GM21529 (cell line): ENCODE results near the gene HS3ST4.

Source experiments
- ATAC-seq: cut with Tn5 transposase; IDR thresholded peaks from one replicate; pipeline ENCODE4 v1.9.1; 2021; ENCODE audit not compliant: unreplicated experiment

The HS3ST4 gene

GRCh38 chr16:25691519-25692091 lies at the start of gene HS3ST4:
TSS of gene HS3ST4 (plus strand) at chr16:25691959.
- ATAC-seq, result no peak

GRCh38 chr16:25643633-25644032 lies 48.1 kb upstream of the HS3ST4 start:
- ATAC-seq, result no peak

GRCh38 chr16:25656639-25657038 lies 35.1 kb upstream of the HS3ST4 start:
- no peak for ATAC-seq

DNA sequence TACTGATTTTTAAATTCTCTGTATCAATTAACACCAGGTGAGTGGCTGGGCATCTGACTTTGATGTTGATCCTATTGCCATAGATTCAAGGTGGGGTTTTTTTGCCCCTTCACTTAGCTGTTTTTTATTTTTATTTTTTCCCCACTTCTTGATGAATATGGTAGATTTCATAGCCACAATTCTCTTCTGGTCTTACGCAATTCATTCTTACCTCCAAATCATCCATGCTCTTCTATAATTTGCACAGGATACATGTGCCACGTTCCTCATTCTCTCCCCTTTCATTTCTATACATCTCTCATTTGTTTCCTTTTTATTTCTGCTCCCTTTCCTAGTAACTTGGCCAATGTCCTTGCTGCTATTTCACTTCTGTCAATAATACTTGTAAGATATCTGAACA lies 14.9 kb upstream of the HS3ST4 start:
- ATAC-seq, result no peak

GRCh38 chr16:25679511-25679910 lies 12.2 kb upstream of the HS3ST4 start:
- no peak for ATAC-seq

- no peak for ATAC-seq
These were observed 2.5 kb upstream of the HS3ST4 start for GRCh38 chr16:25689137-25689836.

DNA sequence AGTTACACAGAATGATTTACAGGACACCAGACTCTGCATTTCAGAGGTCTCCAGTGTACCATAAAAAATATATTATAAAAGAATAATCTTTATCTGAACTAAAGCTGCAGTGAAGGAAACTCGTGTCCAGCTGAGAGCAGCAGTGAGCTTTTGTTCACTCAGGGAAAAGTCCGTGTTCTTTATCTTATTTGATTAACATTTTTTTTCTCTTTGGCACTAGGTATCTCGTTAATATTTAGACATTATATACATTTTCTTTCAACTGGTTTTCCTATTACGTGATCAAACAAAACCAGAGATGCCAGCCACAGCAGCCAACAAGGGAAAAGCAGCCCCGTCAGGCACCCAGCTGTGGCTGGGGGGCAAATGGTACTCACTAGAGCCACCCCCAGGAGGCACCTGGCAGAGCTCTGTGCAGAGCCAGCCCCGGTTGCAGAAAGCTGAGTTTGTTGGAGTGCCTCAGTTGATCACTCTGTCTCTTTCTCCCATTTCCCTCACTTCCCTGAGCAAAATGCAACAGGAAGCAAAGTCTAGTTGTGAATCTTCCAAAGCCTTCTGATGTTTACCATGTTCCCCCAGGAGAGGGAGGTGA lies 1.1 kb upstream of the HS3ST4 start:
- no peak for ATAC-seq

DNA sequence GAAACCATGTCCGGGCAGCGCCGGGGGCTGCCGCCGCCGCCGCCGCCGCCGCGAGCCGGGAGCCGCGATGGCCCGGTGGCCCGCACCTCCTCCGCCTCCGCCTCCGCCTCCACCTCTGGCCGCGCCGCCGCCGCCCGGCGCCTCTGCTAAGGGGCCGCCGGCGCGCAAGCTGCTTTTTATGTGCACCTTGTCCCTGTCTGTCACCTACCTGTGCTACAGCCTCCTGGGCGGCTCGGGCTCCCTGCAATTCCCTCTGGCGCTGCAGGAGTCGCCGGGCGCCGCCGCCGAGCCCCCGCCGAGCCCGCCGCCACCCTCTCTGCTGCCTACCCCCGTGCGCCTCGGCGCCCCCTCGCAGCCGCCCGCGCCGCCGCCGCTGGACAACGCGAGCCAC lies 587 bp downstream of the HS3ST4 start:
- ATAC-seq, result no peak

GRCh38 chr16:25692742-25693508 lies 1.2 kb downstream of the HS3ST4 start:
- ATAC-seq, result no peak

GRCh38 chr16:25693631-25694030 lies 1.9 kb downstream of the HS3ST4 start:
- ATAC-seq, result no peak

- ATAC-seq, result no peak
These were observed 7.3 kb downstream of the HS3ST4 start for GRCh38 chr16:25699069-25699468.

DNA sequence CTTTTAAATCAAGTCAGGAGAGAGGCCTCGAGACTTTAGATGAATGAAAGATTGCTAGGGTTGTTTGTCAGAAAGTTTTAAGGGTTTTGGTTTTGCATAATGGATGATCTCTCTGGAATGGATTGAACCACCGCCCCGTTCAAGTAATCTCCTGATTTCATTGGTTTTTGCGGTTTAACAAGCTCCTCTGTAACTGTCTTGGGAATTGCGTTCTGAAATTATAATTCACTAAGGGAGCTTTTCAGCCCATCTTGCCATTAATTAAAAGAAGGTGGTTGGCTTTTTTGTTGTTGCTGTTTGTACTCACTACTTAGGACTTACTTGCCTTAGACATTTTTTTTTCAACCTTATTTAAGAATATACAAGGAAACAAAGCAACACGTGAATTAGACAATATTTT lies 8.8 kb downstream of the HS3ST4 start:
- no peak for ATAC-seq

- no peak for ATAC-seq
These were observed 15.8 kb downstream of the HS3ST4 start for GRCh38 chr16:25707553-25707952.

GRCh38 chr16:25707982-25708583 lies 16.3 kb downstream of the HS3ST4 start:
- no peak for ATAC-seq

GRCh38 chr16:25709213-25709612 lies 17.5 kb downstream of the HS3ST4 start:
- no peak for ATAC-seq

DNA sequence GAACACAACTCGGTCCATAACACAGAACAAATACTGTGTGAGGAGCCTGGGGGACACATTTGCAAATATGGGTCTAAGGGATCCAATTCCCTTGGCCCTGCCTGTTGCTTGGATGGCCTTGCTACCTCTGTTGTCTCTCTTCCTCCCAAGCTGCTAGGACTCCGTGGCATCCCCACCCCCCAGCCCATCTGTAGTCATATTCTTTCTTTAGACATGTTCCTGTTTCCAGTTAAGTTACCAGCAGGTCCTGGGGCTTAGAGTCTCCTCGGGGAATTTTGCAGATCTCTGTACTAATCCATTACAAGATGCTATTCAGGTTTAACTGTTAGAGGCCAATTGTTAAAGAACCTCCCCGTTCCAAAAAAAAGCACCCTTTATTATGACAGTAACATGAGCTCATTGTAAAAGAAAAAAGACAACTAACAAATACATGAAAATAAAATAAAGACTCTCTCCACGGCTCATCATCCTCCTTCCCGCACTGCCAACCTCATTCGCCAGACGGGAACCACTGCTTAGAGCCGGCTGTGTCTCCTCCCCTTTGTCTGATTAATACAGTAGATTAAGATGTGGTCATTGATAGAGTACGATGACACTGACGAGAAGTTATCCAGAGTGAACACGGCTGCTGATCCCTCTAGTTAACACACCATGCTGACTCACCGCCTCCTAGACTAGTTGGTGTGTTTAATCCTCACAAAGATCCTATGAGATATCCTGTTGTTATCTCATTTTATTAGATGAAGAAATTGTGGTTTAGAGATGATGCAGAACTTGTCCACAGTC lies 22.2 kb downstream of the HS3ST4 start:
- no peak for ATAC-seq

DNA sequence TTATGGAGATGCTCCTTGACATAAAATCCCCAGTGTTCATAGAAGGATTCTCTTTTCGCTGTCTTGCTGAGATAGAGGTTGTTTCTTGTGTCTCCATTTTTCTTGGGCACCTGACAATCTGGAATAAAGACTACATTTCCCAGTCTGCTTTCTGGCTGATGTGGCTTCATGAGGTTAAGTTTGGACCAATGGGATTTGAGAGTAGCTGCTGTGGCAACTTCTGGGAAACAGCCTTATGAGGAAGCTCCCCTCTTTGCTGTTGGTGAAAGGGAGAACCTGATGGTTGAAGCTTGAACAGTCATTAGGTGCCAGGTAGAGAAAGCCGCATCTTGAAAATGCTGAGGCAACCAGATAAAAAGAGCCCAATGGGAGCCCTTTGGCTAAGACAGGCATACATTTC lies 24.4 kb downstream of the HS3ST4 start:
- ATAC-seq, result no peak

GRCh38 chr16:25721439-25721838 lies 29.7 kb downstream of the HS3ST4 start:
- no peak for ATAC-seq

DNA sequence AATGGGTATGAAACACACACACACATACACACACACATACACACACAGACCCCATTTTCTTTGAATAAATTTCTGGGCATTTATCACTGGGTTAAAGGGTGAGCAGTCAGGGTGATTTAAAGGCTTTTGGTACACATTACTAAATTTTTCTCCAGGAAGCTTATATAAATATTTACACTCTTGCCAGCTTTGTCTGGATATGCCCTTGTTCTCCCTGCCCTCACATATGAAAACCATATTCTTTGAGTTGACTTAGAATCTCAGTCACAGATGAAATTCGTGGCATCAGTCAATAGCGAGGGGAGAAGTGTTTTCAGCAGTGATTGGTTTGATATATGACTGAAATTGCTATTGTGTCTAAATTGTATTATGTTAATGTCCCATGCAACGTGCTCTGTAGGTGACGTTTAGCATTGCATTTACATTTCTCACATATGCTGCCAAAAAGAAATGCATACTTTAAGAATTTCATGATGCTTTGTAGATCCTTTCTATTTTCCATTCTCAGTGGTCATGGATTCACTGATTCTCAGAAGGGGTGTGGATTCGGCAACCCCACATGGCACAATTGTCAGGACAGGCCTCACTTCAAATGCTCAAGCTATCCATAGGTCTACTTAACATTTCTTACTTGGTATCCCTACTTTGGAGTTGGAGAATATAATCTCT lies 34.8 kb downstream of the HS3ST4 start:
- ATAC-seq, result no peak
